Measurements from ENCODE around the gene NCS1. TPM values are rescaled to one million over a fixed set of nuclear protein-coding genes. Genes with fewer than 3 reads are reported as not detected.

The NCS1 gene
- total RNA-seq, 1 experiment from 2014 or later: not detected

- no peaks in the 10 kb centered on the region for H3K36me3 ChIP-seq (ENCODE audit: insufficient read depth, low read length)
- H2AFZ ChIP-seq (ENCODE audit: low read length): no peak overlapping the region
- no peaks in the 10 kb centered on the region for H3K9me2 ChIP-seq (replicated peaks; ENCODE audit: insufficient read depth, low read length)
- H3K79me2 ChIP-seq (ENCODE audit: low read length): no peaks in the 10 kb centered on the region
- no peaks in the 10 kb centered on the region for H3K9me3 ChIP-seq (ENCODE audit: low read length)
- no peaks in the 10 kb centered on the region for H4K20me1 ChIP-seq (ENCODE audit: insufficient read depth, low read depth, low read length)
- no peak overlapping the region for H3K4me2 ChIP-seq (ENCODE audit: low read depth, low read length, poor library complexity, severe bottlenecking)
- H3K27me3 ChIP-seq (ENCODE audit: low read length): no peaks in the 10 kb centered on the region
- no peaks in the 10 kb centered on the region for H3K4me1 ChIP-seq (ENCODE audit: low read length)
- no peak overlapping the region for H3K9ac ChIP-seq (ENCODE audit: low read length)
- no peak for DNase-seq
- no peak overlapping the region for H3K27ac ChIP-seq (ENCODE audit: low read length)
- H3K4me3 ChIP-seq (ENCODE audit: low read length): no peak overlapping the region
Observed at GRCh38 chr9:130182381-130182909, 10.2 kb downstream of the NCS1 start.

DNA sequence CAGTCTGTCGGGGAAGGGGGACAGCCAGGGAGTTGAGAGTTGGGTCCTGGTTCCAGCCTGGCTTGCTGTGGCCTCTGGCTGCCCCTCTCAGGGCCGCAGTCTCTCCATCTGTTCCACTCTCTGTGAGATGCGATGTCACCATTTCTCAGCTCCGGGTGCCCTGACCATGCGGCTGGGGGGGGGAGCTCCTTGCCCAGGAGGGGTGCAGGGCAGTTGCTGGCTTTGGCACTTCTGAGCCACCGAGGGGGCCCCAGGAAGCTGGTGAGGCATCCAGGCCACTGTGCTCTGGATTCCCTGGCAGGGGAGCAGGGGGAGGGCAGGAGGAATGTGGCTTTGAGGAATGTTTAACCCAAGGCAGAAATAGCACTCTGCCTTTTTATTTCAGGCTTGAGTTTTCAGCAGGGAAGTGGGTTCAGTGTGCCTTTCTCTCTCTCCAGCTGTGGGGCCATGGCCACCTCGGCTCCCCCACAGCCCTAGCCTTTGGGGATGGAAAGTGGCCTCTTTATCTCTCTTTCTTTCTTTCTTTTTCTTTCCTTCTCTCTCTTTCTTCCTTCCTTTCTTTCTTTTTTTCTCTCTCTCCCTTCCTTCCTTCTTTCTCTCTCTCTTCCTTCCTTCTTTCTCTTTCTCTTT, 11.0 kb downstream of the NCS1 start:
- no peaks in the 10 kb centered on the region for H4K20me1 ChIP-seq (ENCODE audit: insufficient read depth, low read depth, low read length)
- DNase-seq: no peak

GRCh38 chr9:130185017-130185416, 12.8 kb downstream of the NCS1 start:
- Histone ChIP-seq H4K20me1 (ENCODE audit: insufficient read depth, low read depth, low read length) (no peaks in the 10 kb centered on the region), H2AFZ (ENCODE audit: low read length) (no peak overlapping the region), H3K4me3 (ENCODE audit: low read length) (no peak overlapping the region), H3K4me1 (ENCODE audit: low read length) (no peaks in the 10 kb centered on the region), H3K9me2 (replicated peaks; ENCODE audit: insufficient read depth, low read length) (no peaks in the 10 kb centered on the region), H3K9ac (ENCODE audit: low read length) (no peak overlapping the region), H3K79me2 (ENCODE audit: low read length) (no peaks in the 10 kb centered on the region), H3K4me2 (ENCODE audit: low read depth, low read length, poor library complexity, severe bottlenecking) (no peak overlapping the region), H3K27me3 (ENCODE audit: low read length) (no peaks in the 10 kb centered on the region), H3K9me3 (ENCODE audit: low read length) (no peaks in the 10 kb centered on the region), H3K36me3 (ENCODE audit: insufficient read depth, low read length) (no peaks in the 10 kb centered on the region), H3K27ac (ENCODE audit: low read length) (no peak overlapping the region)
- no peak for DNase-seq

More for the DNA sequence above, 11.0 kb downstream of the NCS1 start:
- Histone ChIP-seq H2AFZ (ENCODE audit: low read length) (no peak overlapping the region), H3K27me3 (ENCODE audit: low read length) (no peaks in the 10 kb centered on the region), H3K4me3 (ENCODE audit: low read length) (no peak overlapping the region), H3K9me3 (ENCODE audit: low read length) (no peaks in the 10 kb centered on the region), H3K27ac (ENCODE audit: low read length) (no peak overlapping the region), H3K9ac (ENCODE audit: low read length) (no peak overlapping the region), H3K9me2 (replicated peaks; ENCODE audit: insufficient read depth, low read length) (no peaks in the 10 kb centered on the region), H3K79me2 (ENCODE audit: low read length) (no peaks in the 10 kb centered on the region), H3K4me2 (ENCODE audit: low read depth, low read length, poor library complexity, severe bottlenecking) (no peak overlapping the region), H3K36me3 (ENCODE audit: insufficient read depth, low read length) (no peaks in the 10 kb centered on the region), H3K4me1 (ENCODE audit: low read length) (no peaks in the 10 kb centered on the region)

- Histone ChIP-seq H3K9me2 (replicated peaks; ENCODE audit: insufficient read depth, low read length) (no peaks in the 10 kb centered on the region), H3K79me2 (ENCODE audit: low read length) (no peaks in the 10 kb centered on the region)
Observed at GRCh38 chr9:130185490-130186031, 13.4 kb downstream of the NCS1 start.

DNA sequence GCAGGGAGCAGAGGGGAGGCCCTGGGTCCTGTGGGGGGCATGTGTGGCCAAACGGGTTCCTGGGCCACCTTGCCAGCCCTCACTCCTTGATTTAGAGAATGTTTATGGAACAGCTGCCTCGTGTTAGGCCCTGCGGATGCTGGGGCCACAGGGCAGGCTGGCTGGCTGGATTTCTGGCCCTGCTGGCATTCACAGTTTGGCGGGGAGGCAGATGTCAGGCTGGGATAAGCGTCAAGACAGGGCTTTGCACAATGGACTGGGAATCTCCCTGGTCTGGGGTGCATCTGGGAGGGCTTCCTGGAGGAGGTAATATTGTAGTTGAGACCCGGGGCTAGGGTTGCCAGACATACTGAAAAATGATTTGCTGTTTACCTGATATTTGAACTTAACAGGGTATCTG, 13.8 kb downstream of the NCS1 start:
- Histone ChIP-seq H3K79me2 (ENCODE audit: low read length) (no peaks in the 10 kb centered on the region), H3K36me3 (ENCODE audit: insufficient read depth, low read length) (no peaks in the 10 kb centered on the region), H3K4me3 (ENCODE audit: low read length) (no peak overlapping the region), H3K27me3 (ENCODE audit: low read length) (no peaks in the 10 kb centered on the region), H2AFZ (ENCODE audit: low read length) (no peak overlapping the region), H3K4me2 (ENCODE audit: low read depth, low read length, poor library complexity, severe bottlenecking) (no peak overlapping the region), H3K9ac (ENCODE audit: low read length) (no peak overlapping the region), H3K9me3 (ENCODE audit: low read length) (no peaks in the 10 kb centered on the region), H4K20me1 (ENCODE audit: insufficient read depth, low read depth, low read length) (no peaks in the 10 kb centered on the region), H3K27ac (ENCODE audit: low read length) (no peak overlapping the region), H3K9me2 (replicated peaks; ENCODE audit: insufficient read depth, low read length) (no peaks in the 10 kb centered on the region), H3K4me1 (ENCODE audit: low read length) (no peaks in the 10 kb centered on the region)
- DNase-seq: no peak

More at GRCh38 chr9:130185490-130186031, 13.4 kb downstream of the NCS1 start:
- H3K36me3 ChIP-seq (ENCODE audit: insufficient read depth, low read length): no peaks in the 10 kb centered on the region
- H2AFZ ChIP-seq (ENCODE audit: low read length): no peak overlapping the region
- no peak overlapping the region for H3K27ac ChIP-seq (ENCODE audit: low read length)
- H4K20me1 ChIP-seq (ENCODE audit: insufficient read depth, low read depth, low read length): no peaks in the 10 kb centered on the region
- H3K27me3 ChIP-seq (ENCODE audit: low read length): no peaks in the 10 kb centered on the region
- H3K4me1 ChIP-seq (ENCODE audit: low read length): no peaks in the 10 kb centered on the region
- no peak overlapping the region for H3K4me2 ChIP-seq (ENCODE audit: low read depth, low read length, poor library complexity, severe bottlenecking)
- no peak overlapping the region for H3K9ac ChIP-seq (ENCODE audit: low read length)
- no peak for DNase-seq
- no peaks in the 10 kb centered on the region for H3K9me3 ChIP-seq (ENCODE audit: low read length)
- no peak overlapping the region for H3K4me3 ChIP-seq (ENCODE audit: low read length)

- Histone ChIP-seq H3K27ac (ENCODE audit: low read length) (no peak overlapping the region), H3K9ac (ENCODE audit: low read length) (no peak overlapping the region), H3K79me2 (ENCODE audit: low read length) (no peaks in the 10 kb centered on the region), H3K36me3 (ENCODE audit: insufficient read depth, low read length) (no peaks in the 10 kb centered on the region), H3K9me2 (replicated peaks; ENCODE audit: insufficient read depth, low read length) (no peaks in the 10 kb centered on the region), H3K27me3 (ENCODE audit: low read length) (no peaks in the 10 kb centered on the region), H2AFZ (ENCODE audit: low read length) (no peak overlapping the region), H3K9me3 (ENCODE audit: low read length) (no peaks in the 10 kb centered on the region), H3K4me3 (ENCODE audit: low read length) (no peak overlapping the region), H3K4me2 (ENCODE audit: low read depth, low read length, poor library complexity, severe bottlenecking) (no peak overlapping the region), H4K20me1 (ENCODE audit: insufficient read depth, low read depth, low read length) (no peaks in the 10 kb centered on the region), H3K4me1 (ENCODE audit: low read length) (no peaks in the 10 kb centered on the region)
- DNase-seq: no peak
Observed at GRCh38 chr9:130186839-130187522, 14.8 kb downstream of the NCS1 start.

DNA sequence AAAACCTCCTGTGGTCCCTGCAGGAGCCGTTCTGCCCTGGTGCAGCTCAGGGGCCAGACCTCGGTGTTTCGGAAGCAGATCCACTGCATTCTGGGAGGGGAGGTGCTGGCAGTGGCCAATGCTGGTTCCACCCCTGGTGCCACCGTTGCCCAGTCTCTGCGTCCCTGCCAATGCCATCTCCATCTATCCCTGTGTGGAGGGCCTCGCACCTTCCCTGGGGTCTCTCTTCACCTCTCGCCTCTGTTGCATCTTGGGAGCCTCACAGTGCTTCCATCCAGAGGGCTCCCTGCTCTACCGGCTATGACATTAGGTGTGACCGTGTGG, 15.3 kb downstream of the NCS1 start:
- no peaks in the 10 kb centered on the region for H3K27me3 ChIP-seq (ENCODE audit: low read length)
- no peak for DNase-seq
- no peaks in the 10 kb centered on the region for H3K4me1 ChIP-seq (ENCODE audit: low read length)
- H3K36me3 ChIP-seq (ENCODE audit: insufficient read depth, low read length): no peaks in the 10 kb centered on the region
- no peak overlapping the region for H3K4me3 ChIP-seq (ENCODE audit: low read length)
- no peak overlapping the region for H2AFZ ChIP-seq (ENCODE audit: low read length)
- no peak overlapping the region for H3K9ac ChIP-seq (ENCODE audit: low read length)
- H3K27ac ChIP-seq (ENCODE audit: low read length): no peak overlapping the region
- H3K4me2 ChIP-seq (ENCODE audit: low read depth, low read length, poor library complexity, severe bottlenecking): no peak overlapping the region
- no peaks in the 10 kb centered on the region for H3K9me2 ChIP-seq (replicated peaks; ENCODE audit: insufficient read depth, low read length)
- H3K9me3 ChIP-seq (ENCODE audit: low read length): no peaks in the 10 kb centered on the region
- H4K20me1 ChIP-seq (ENCODE audit: insufficient read depth, low read depth, low read length): no peaks in the 10 kb centered on the region
- H3K79me2 ChIP-seq (ENCODE audit: low read length): no peaks in the 10 kb centered on the region

- Histone ChIP-seq H3K79me2 (ENCODE audit: low read length) (no peaks in the 10 kb centered on the region), H3K4me1 (ENCODE audit: low read length) (no peaks in the 10 kb centered on the region), H3K27ac (ENCODE audit: low read length) (no peak overlapping the region), H3K9me3 (ENCODE audit: low read length) (no peaks in the 10 kb centered on the region), H3K36me3 (ENCODE audit: insufficient read depth, low read length) (no peaks in the 10 kb centered on the region), H3K4me3 (ENCODE audit: low read length) (no peak overlapping the region), H3K27me3 (ENCODE audit: low read length) (no peaks in the 10 kb centered on the region), H3K9me2 (replicated peaks; ENCODE audit: insufficient read depth, low read length) (no peaks in the 10 kb centered on the region), H3K4me2 (ENCODE audit: low read depth, low read length, poor library complexity, severe bottlenecking) (no peak overlapping the region), H3K9ac (ENCODE audit: low read length) (no peak overlapping the region), H2AFZ (ENCODE audit: low read length) (no peak overlapping the region), H4K20me1 (ENCODE audit: insufficient read depth, low read depth, low read length) (no peaks in the 10 kb centered on the region)
- no peak for DNase-seq
Observed at GRCh38 chr9:130188860-130189481, 16.8 kb downstream of the NCS1 start.

Measured in Karpas-422 (cell line).